Uterus (tissue), 4 donors: ENCODE data around the gene RD3L. TPM values are rescaled to one million over a fixed set of nuclear protein-coding genes. Genes with fewer than 3 reads are reported as not detected.

ENCODE experiments used
- DNase-seq, 2 donors: peaks; one replicate each; pipeline ENCODE4 v3.0.0-alpha.2; 2019 to 2020
- H3K27ac ChIP-seq, 2 donors: fragments of 200-600 bp; sonication (generic); 1 replicate in 1 of 2; 2 replicates in 1 of 2; pipeline ENCODE4 v1.5.1; 2016 to 2018
- H3K27me3 ChIP-seq, 2 donors: fragments of 200-600 bp; sonication (generic); one replicate each; pipeline ENCODE4 v1.5.1; 2018 to 2019; ENCODE audit warnings: control low read depth in 1 of 2
- H3K36me3 ChIP-seq, 2 donors: fragments of 200-600 bp; sonication (generic); one replicate each; pipeline ENCODE4 v1.5.1; 2019; ENCODE audit warnings: control low read depth in 1 of 2
- H3K4me1 ChIP-seq, 2 donors: fragments of 200-600 bp; sonication (generic); one replicate each; pipeline ENCODE4 v1.5.1; 2018 to 2019; ENCODE audit warnings: control low read depth in 1 of 2
- H3K4me3 ChIP-seq, 2 donors: fragments of 200-600 bp; sonication (generic); 1 replicate in 1 of 2; 2 replicates in 1 of 2; pipeline ENCODE4 v1.5.1; 2018 to 2019; ENCODE audit warnings: mild to moderate bottlenecking in 1 of 2
- H3K9me3 ChIP-seq, 2 donors: fragments of 200-600 bp; sonication (generic); one replicate each; pipeline ENCODE4 v1.5.1; 2019; ENCODE audit warnings: control low read depth in 1 of 2
- POLR2A ChIP-seq, 2 donors: fragments of 450-650 bp; IDR thresholded peaks; one replicate each; pipeline ENCODE4 v1.6.1; 2016; ENCODE audit warnings: antibody characterized with exemption in 2 of 2, mild to moderate bottlenecking in 1 of 2, moderate library complexity in 1 of 2
- intact Hi-C: fragments of 100-400 bp; cut with DNase I; formaldehyde crosslinking; loops from one replicate; pipeline ENCODE4 v1.15.1; 2023; ENCODE audit warnings: low total_unique reads
- total RNA-seq, 4 donors: library from RNA; depleted of rRNA in 3 of 4; stranded (reverse); fragments of >200 nt in 3 of 4; gene quantifications; one replicate each; pipeline versions ENCODE4 v1.1.0 to v1.2.4, GENCODE V29; 2014 to 2023
- TF ChIP-seq, protein P1 (sequence below), 4 experiments: fragments of 200-600 bp in 2 of 4; fragments of 450-650 bp in 2 of 4; sonication (generic) in 2 of 4; IDR thresholded peaks; one replicate each; pipeline ENCODE4 v1.5.1; 2016 to 2019; ENCODE audit warnings: antibody characterized with exemption in 4 of 4, mild to moderate bottlenecking in 2 of 4, moderate library complexity in 1 of 4
- donor health status: DM: yes; HTN: yes; CAD: no.

Gene RD3L
- total RNA-seq, 4 donors from 2014 or later = not detected

DNA sequence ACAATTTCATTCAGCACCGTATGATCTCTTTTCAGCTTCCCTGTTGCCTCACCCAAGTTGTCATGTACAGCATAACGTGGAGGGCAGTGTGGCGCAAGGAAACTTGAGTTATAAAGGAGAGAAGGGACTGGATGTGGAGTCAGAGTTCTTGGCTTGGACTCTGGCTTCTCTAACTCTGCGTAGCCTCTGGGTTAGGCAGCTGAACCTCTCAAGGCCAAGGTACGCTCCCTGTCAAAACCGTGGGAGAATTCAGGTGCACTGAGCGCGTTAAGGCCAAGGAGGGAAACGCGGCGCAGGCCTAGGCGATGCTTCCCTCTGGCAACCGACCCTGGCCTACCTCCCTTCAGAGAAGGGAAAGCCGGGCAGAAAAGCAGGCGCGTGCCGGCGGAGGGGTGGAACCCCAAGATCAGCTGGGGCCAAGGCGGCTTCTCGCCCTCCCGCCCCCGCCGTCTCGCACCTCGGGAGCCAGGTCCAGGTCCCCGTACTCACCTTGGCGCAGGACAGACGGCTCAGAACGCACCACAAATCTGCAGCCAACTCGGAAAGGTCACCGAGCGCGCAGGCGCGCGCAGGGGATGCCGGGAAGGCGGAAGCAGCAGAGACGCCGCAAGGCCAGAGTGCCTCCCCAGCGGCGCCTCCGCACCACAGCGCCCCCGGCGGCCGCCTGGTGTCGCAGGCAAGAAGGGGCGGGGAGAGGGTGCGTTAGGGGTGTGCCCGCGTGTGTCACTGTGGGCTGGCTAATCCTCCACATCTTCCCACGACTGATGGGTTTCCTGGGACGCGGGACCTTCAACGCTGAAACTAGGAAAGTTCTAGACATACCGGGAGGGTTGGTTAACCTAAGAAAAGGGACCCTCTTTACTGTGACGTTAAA, 21.1 kb downstream of the RD3L start:
- H3K27ac ChIP-seq = peak overlapping the region; percentile 78 to 79
- peaks cover 7 to 8% of the 10 kb centered on the region in 2 donors for H3K27me3 ChIP-seq
- H3K4me3 ChIP-seq = peak overlapping the region; percentile 93 to 97
- intact Hi-C loops = no loop called here
- peak; percentile 82 to 94 for DNase-seq
- H3K4me1 ChIP-seq = no peaks in the 10 kb centered on the region
- no peaks in the 10 kb centered on the region for H3K9me3 ChIP-seq
- no peaks in the 10 kb centered on the region for H3K36me3 ChIP-seq
- TF ChIP-seq, protein P1, sequence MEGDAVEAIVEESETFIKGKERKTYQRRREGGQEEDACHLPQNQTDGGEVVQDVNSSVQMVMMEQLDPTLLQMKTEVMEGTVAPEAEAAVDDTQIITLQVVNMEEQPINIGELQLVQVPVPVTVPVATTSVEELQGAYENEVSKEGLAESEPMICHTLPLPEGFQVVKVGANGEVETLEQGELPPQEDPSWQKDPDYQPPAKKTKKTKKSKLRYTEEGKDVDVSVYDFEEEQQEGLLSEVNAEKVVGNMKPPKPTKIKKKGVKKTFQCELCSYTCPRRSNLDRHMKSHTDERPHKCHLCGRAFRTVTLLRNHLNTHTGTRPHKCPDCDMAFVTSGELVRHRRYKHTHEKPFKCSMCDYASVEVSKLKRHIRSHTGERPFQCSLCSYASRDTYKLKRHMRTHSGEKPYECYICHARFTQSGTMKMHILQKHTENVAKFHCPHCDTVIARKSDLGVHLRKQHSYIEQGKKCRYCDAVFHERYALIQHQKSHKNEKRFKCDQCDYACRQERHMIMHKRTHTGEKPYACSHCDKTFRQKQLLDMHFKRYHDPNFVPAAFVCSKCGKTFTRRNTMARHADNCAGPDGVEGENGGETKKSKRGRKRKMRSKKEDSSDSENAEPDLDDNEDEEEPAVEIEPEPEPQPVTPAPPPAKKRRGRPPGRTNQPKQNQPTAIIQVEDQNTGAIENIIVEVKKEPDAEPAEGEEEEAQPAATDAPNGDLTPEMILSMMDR (IDR thresholded peaks at IDR 0.05) = peak; percentile 97 to 99 (median 98)
- TF ChIP-seq POLR2A (IDR thresholded peaks at IDR 0.05) = peak in 1 of 2 donors; percentile 65

DNA sequence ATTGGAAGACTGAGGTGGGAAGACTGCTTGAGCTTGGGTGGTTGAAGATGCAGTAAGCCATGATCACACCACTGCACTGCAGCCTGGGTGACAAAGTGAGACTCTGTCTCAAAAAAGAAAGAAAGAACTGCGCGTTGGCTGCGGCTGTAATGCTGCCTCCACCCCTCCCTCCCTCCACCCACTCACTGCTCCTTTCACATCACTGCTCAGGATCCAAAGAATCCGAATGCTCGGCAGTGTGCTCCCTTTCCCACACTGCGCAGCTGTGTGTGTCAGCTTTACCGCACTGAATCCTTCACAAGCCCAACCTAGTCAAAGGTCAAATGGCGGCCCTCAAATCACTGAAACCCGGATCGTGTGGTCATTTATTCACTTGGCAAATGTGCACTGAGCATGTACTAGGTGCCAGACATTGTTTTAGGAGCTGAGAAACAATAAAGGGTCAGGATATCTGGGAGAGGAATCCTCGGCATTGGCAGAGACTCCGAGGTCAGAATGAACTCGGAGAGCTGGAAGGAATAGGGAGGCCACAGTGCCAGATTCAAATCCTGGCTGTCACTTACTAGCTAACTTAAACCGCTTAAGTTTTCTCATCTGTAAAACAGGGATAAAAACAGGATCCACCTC, 25.6 kb downstream of the RD3L start:
- no peaks in the 10 kb centered on the region for H3K9me3 ChIP-seq
- H3K36me3 ChIP-seq = no peaks in the 10 kb centered on the region
- intact Hi-C loops = no loop called here
- peak in 1 of 2 donors; percentile 29 for DNase-seq
- TF ChIP-seq, protein P1 (IDR thresholded peaks at IDR 0.05) = no peak
- TF ChIP-seq POLR2A (IDR thresholded peaks at IDR 0.05) = no peak
- H3K4me3 ChIP-seq = no peak overlapping the region
- no peaks in the 10 kb centered on the region for H3K4me1 ChIP-seq
- no peaks in the 10 kb centered on the region for H3K27me3 ChIP-seq
- no peak overlapping the region for H3K27ac ChIP-seq

- Histone ChIP-seq H3K9me3 (no peaks in the 10 kb centered on the region), H3K4me3 (no peak overlapping the region), H3K27me3 (no peaks in the 10 kb centered on the region), H3K36me3 (no peaks in the 10 kb centered on the region), H3K27ac (no peak overlapping the region), H3K4me1 (no peaks in the 10 kb centered on the region)
- intact Hi-C loops = no loop called here
- no peak for DNase-seq
- TF ChIP-seq, protein P1 (IDR thresholded peaks at IDR 0.05) = no peak
- TF ChIP-seq POLR2A (IDR thresholded peaks at IDR 0.05) = no peak
These were observed 26.7 kb downstream of the RD3L start for GRCh38 chr14:103915616-103916015.

DNA sequence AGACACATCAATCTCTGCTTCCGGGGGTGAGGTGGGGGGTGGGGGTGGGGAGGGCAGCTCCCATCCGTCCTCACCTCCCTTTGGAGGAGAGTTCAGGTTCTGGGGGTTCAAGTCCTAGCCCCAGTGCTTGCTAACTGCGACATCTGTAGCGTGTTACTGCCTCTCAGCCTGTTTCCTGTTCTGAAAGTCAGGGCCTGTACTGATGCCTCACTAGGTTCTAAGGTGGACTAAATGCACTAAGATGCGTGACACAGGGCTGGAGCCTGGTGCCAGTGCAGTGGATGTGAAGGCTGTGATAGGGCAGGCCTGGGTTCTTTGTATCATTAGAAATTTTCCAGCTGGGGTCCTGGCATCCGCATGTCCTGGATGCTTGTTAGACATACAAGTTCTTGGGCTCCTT, 31.3 kb downstream of the RD3L start:
- no peak overlapping the region for H3K27ac ChIP-seq
- H3K9me3 ChIP-seq = no peaks in the 10 kb centered on the region
- intact Hi-C loops = no loop called here
- no peak overlapping the region for H3K4me3 ChIP-seq
- no peaks in the 10 kb centered on the region for H3K27me3 ChIP-seq
- DNase-seq = no peak
- TF ChIP-seq, protein P1 (IDR thresholded peaks at IDR 0.05) = no peak
- TF ChIP-seq POLR2A (IDR thresholded peaks at IDR 0.05) = no peak
- H3K4me1 ChIP-seq = no peaks in the 10 kb centered on the region
- no peaks in the 10 kb centered on the region for H3K36me3 ChIP-seq
